Lower lobe of right lung (tissue), 2 donors: ENCODE data around the gene ARHGEF26. TPM values are rescaled to one million over a fixed set of nuclear protein-coding genes. Genes with fewer than 3 reads are reported as not detected.

Source experiments
- ATAC-seq, 2 donors: fragments of 200-7000 bp; cut with Tn5 transposase; one replicate each; pipeline ENCODE4 v1.9.1; 2020 to 2022; ENCODE audit warnings: mild to moderate bottlenecking in 2 of 2, moderate library complexity in 2 of 2
- DNase-seq: peaks from one replicate; pipeline ENCODE4 v3.0.0-alpha.2; 2020
- H3K27ac ChIP-seq: fragments of 200-600 bp; one replicate; pipeline ENCODE4 v1.8.0; 2022
- H3K27me3 ChIP-seq: fragments of 200-600 bp; one replicate; pipeline ENCODE4 v1.8.0; 2022; ENCODE audit warnings: low read depth
- H3K36me3 ChIP-seq: fragments of 200-600 bp; one replicate; pipeline ENCODE4 v1.8.0; 2022; ENCODE audit warnings: mild to moderate bottlenecking
- H3K4me1 ChIP-seq: fragments of 200-600 bp; one replicate; pipeline ENCODE4 v1.8.0; 2022
- H3K4me3 ChIP-seq: fragments of 200-600 bp; one replicate; pipeline ENCODE4 v1.8.0; 2022; ENCODE audit warnings: mild to moderate bottlenecking
- H3K9me3 ChIP-seq: fragments of 200-600 bp; one replicate; pipeline ENCODE4 v1.8.0; 2022
- intact Hi-C: fragments of 100-400 bp; cut with DNase I; formaldehyde crosslinking; loops from one replicate; pipeline ENCODE4 v1.11.0; 2022
- total RNA-seq: library from RNA; stranded (reverse); fragmentation: NEBNext Ultra II Directional; extraction: Animal tissue kit (Norgen Biotek cat#: 25700); gene quantifications from one replicate; pipeline ENCODE4 v1.2.1, GENCODE V29; 2021
- TF ChIP-seq, protein P1 (sequence below): fragments of 200-600 bp; IDR thresholded peaks from one replicate; pipeline ENCODE4 v1.8.0; 2022; ENCODE audit warnings: antibody characterized with exemption, mild to moderate bottlenecking
- donor health status: DM: no; HTN: yes; CAD: no; lungs with severe emphysema.

Gene ARHGEF26
- total RNA-seq, 1 donor from 2014 or later = 50.9 TPM

DNA sequence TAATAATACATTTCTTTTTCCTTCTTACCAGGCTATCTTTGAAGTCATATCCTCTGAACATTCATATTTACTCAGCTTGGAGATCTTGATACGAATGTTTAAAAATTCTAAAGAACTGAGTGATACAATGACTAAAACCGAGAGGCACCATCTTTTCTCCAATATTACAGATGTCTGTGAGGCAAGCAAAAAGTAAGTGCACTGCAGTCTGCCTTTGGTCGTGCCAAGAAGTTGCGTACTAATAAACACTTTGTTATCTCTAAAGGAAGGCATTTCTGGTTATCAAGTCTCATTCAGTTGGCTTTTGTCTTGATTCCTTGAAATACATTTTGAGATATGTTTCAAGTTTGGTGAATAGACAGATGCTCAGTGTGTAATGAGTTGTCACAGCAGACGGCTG lies 31.6 kb downstream of the ARHGEF26 start:
- H3K4me3 ChIP-seq = no peak overlapping the region
- H3K9me3 ChIP-seq = no peaks in the 10 kb centered on the region
- intact Hi-C loops = no loop called here
- H3K4me1 ChIP-seq = peaks cover 5% of the 10 kb centered on the region
- no peak overlapping the region for H3K27ac ChIP-seq
- H3K36me3 ChIP-seq = peaks cover 5% of the 10 kb centered on the region
- no peaks in the 10 kb centered on the region for H3K27me3 ChIP-seq
- TF ChIP-seq, protein P1, sequence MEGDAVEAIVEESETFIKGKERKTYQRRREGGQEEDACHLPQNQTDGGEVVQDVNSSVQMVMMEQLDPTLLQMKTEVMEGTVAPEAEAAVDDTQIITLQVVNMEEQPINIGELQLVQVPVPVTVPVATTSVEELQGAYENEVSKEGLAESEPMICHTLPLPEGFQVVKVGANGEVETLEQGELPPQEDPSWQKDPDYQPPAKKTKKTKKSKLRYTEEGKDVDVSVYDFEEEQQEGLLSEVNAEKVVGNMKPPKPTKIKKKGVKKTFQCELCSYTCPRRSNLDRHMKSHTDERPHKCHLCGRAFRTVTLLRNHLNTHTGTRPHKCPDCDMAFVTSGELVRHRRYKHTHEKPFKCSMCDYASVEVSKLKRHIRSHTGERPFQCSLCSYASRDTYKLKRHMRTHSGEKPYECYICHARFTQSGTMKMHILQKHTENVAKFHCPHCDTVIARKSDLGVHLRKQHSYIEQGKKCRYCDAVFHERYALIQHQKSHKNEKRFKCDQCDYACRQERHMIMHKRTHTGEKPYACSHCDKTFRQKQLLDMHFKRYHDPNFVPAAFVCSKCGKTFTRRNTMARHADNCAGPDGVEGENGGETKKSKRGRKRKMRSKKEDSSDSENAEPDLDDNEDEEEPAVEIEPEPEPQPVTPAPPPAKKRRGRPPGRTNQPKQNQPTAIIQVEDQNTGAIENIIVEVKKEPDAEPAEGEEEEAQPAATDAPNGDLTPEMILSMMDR = no peak
- no peak for ATAC-seq
- no peak for DNase-seq

DNA sequence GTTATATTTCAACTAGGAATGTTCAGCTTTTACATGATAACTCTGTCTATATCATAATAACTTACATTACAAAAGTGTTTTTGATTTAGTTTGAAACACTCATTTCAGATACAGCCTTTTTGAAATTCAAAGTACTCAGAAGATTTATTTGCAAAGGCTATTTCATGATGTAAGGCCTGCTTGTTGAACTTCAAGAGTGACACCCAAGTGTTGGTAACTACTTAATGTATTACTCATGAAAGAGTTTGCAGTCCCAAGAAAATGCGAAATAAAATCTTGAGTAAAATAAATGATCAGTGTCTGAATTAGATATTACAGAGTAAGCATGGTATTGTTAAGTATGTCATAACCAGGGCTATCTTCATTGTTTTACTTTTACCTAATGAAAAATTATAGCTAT lies 35.3 kb downstream of the ARHGEF26 start:
- no peak overlapping the region for H3K27ac ChIP-seq
- TF ChIP-seq, protein P1 = no peak
- no peaks in the 10 kb centered on the region for H3K9me3 ChIP-seq
- intact Hi-C loops = no loop called here
- no peak overlapping the region for H3K4me3 ChIP-seq
- peaks cover 5% of the 10 kb centered on the region for H3K36me3 ChIP-seq
- H3K27me3 ChIP-seq = no peaks in the 10 kb centered on the region
- H3K4me1 ChIP-seq = peaks cover 5% of the 10 kb centered on the region
- ATAC-seq (peak in 1 of 2 donors; percentile 71), DNase-seq (no peak)

DNA sequence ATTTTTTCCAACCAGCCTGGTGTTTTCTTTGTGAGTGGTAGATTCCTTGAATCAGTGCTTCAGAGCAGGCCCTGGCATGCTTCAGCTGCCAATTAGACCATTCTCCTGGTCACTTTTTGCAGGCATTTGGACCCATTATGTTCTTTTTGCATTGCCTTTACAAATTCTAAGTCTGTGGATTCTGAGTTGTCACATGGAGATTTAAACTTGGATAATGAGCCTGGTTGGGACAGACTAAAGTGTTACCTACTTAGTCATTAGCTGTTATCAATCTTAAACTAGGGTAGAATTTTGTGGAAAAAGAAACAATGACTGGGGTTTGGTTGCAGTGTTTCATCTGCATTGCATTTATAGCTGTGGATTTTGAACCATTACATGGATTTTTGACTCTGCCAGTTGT lies 40.6 kb downstream of the ARHGEF26 start:
- H3K4me1 ChIP-seq = no peaks in the 10 kb centered on the region
- intact Hi-C loops = no loop called here
- H3K4me3 ChIP-seq = no peak overlapping the region
- H3K9me3 ChIP-seq = no peaks in the 10 kb centered on the region
- no peak overlapping the region for H3K27ac ChIP-seq
- no peaks in the 10 kb centered on the region for H3K27me3 ChIP-seq
- no peaks in the 10 kb centered on the region for H3K36me3 ChIP-seq
- TF ChIP-seq, protein P1 = no peak
- DNase-seq (no peak), ATAC-seq (no peak)

DNA sequence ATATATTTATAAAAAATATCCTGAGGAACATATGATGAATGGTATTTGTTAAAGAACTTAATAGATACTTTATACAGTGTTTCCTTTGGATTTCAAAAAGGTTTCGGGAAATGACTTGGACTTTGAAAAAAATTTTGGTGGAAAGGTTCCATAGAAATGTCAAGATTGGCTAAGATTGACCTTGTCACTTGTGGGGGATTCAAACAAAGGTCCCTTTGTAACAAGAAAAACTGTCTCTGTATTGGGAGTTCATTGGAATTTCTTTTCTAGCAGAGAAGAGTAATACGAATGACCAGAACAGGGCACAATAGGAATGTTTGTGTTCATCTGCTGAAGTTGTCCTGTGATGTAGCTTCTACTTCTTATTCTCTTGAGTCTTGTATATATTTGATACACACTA lies 43.2 kb downstream of the ARHGEF26 start:
- H3K4me3 ChIP-seq = no peak overlapping the region
- TF ChIP-seq, protein P1 = no peak
- H3K27ac ChIP-seq = no peak overlapping the region
- ATAC-seq (no peak), DNase-seq (no peak)
- H3K4me1 ChIP-seq = no peaks in the 10 kb centered on the region
- H3K27me3 ChIP-seq = no peaks in the 10 kb centered on the region
- H3K36me3 ChIP-seq = no peaks in the 10 kb centered on the region
- H3K9me3 ChIP-seq = no peaks in the 10 kb centered on the region
- intact Hi-C loops = no loop called here

DNA sequence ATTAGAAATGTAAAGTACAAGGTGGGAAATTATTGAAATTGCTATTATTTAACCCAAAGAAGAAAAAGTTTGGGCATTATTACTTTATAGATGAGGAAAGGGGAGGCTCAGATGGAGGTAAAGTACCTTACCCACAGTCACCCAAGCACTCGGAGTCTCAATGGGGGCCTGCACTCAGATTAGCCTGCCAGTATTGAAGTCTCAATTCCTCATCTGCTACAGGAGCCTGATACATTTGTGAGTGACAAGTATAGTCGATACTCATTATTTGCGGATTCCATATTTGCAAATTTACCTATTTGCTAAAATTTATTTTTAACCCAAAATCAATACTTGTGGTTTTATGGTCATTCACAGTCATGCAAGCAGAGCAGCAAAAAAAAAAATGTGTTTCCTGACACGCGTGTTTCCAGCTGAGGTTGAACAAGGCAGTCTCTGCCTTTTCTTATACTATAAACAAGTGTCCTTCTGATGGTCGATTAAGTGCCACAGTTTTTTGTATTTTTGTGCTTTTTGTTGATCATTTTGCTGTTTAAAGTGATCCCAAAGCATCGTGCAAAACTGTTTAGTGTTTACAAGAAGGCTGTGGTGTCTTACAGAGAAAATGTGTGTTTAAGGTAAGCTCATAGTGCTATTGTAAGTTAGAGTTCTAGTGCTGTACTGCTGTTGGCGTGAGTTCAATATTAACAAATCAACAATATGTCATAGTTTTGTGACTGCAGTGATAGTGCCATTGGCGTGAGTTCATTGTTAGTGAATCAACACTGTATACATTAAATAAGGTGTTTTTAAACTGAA lies 48.0 kb downstream of the ARHGEF26 start:
- Histone ChIP-seq H3K4me1 (no peaks in the 10 kb centered on the region), H3K9me3 (no peaks in the 10 kb centered on the region), H3K4me3 (no peak overlapping the region), H3K27me3 (no peaks in the 10 kb centered on the region), H3K27ac (no peak overlapping the region), H3K36me3 (no peaks in the 10 kb centered on the region)
- TF ChIP-seq, protein P1 = no peak
- no peak for ATAC-seq
- DNase-seq = no peak
- intact Hi-C loops = no loop called here
